Hypothalamus (tissue), 51 donors: ENCODE results near the gene PSAPL1.

Experiments
- DNase-seq, 51 donors: peaks; one replicate each; lab custom pipeline; 2025; lab: John Stamatoyannopoulos, UW

PSAPL1 gene

GRCh38 chr4:7434766-7435150, at the start of gene PSAPL1:
TSS of gene PSAPL1 (minus strand) at chr4:7434930. CDS start at chr4:7434879, 51 bp downstream.
- no peak for DNase-seq

- DNase-seq = no peak
These were observed 46.5 kb upstream of the PSAPL1 start for GRCh38 chr4:7481227-7481626.

- no peak for DNase-seq
These were observed 45.7 kb upstream of the PSAPL1 start for GRCh38 chr4:7480423-7480822.

DNA sequence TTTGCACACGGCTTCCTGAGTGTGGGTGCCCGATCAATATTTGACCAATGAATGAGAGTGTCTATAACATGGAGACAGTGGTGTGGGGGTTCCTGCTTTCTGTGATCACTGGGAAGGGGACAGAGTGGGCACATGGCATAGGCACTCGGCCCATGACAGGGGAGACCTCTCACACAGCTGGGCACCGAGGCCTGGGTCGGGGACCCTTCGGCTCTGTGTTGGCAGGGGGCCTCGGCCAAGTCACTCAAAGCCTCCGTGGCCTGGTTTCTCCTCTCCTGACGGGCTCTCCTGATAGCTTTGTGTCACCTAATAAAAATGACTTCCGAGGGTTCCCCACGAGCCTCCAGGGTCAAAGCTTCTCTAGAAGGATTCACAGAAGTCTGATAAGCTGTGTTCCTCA, 43.9 kb upstream of the PSAPL1 start:
- no peak for DNase-seq

GRCh38 chr4:7477695-7478094, 43.0 kb upstream of the PSAPL1 start:
- DNase-seq = no peak

GRCh38 chr4:7476820-7477219, 42.1 kb upstream of the PSAPL1 start:
- no peak for DNase-seq

GRCh38 chr4:7475207-7475606, 40.5 kb upstream of the PSAPL1 start:
- DNase-seq = no peak

DNA sequence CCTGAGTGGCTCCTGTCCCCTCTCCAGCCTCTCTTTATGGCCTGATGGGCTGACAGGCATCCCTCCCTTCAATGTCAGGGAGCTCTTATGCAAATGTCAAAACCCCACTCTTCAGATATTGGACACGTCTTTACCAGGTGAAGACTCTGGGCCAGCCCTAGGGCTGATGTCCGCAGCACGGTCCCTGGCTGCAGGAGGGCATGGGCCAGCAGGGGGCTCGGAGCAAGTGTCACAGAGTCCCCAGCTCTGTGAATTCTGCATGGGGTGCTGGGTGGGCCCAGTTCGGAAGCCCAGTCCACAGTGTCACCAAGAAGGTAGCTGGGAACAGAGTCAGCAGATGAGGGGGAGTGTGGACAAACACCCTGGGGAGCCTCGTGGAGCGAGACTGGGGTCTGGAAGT, 39.6 kb upstream of the PSAPL1 start:
- no peak for DNase-seq

DNA sequence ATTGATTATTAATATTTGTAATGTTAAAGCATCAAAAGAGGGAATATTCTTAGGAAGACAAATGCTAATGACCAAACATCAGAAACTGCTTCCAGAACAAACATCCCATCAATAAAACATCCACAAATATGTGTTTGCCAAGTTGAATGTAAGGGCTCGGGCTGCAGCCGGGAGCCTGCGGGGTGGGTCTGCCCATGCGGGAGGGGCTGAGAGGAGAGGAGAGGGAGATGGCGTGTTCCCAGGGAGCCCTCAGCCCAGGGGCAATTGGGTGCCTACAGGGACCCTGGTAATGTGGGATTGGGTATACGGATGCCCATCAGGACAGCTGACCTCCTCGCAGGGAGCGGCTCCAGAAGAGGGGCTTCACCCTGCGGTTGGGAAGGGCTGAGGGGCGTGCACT, 38.4 kb upstream of the PSAPL1 start:
- DNase-seq = no peak

GRCh38 chr4:7472442-7473013, 37.8 kb upstream of the PSAPL1 start:
- no peak for DNase-seq

GRCh38 chr4:7470522-7471128, 35.9 kb upstream of the PSAPL1 start:
- DNase-seq = no peak

GRCh38 chr4:7470111-7470510, 35.4 kb upstream of the PSAPL1 start:
- no peak for DNase-seq

- DNase-seq = no peak
These were observed 34.3 kb upstream of the PSAPL1 start for GRCh38 chr4:7469023-7469422.

GRCh38 chr4:7467471-7467870, 32.7 kb upstream of the PSAPL1 start:
- peak in 3 of 51 donors; percentile 10 to 26 (median 25) for DNase-seq

DNA sequence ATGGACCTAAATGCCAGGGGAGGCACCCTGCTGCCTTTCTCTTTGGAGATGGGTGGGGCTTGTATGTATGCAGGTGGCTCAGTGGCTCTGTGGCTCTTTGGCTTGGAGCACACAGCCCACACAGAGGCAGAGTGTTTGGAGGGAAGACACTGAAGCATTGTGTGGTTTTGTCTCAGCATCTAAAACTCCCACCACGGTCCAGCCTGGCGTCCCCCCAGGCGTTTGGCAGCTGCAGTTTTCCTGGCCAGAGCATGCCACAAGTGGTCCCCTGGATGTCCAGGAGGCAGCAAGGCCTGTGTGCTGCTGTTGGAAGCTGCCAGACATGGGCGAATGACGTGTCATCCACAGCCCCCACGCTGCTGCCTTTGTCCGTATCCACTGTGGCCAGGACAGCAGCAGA, 32.2 kb upstream of the PSAPL1 start:
- peak in 40 of 51 donors; percentile 6 to 89 (median 59) for DNase-seq

GRCh38 chr4:7466215-7466614, 31.5 kb upstream of the PSAPL1 start:
- DNase-seq = no peak

- DNase-seq = no peak
These were observed 30.3 kb upstream of the PSAPL1 start for GRCh38 chr4:7465017-7465416.

DNA sequence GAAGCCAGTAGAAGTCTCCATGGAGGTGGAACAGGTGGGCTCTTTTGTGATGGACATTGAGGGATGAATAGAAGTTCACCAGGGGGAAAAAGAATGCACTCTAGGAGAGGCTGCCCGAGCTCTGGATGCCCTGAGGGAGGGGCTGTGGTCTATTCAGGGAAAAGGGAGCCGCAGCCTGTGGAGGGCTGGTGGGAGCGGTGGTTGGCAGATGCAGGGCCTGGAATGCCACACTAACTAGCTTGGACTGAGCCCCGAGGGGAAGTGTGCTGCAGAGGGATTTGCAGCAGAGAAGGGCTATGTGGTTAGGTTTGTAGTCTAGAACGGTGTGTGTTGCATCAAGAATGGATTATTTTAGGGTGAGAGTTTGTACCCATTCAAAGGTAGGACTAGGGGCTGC, 29.5 kb upstream of the PSAPL1 start:
- no peak for DNase-seq

- peak in 4 of 51 donors; percentile 10 to 25 (median 18) for DNase-seq
These were observed 29.0 kb upstream of the PSAPL1 start for GRCh38 chr4:7463566-7464258.

DNA sequence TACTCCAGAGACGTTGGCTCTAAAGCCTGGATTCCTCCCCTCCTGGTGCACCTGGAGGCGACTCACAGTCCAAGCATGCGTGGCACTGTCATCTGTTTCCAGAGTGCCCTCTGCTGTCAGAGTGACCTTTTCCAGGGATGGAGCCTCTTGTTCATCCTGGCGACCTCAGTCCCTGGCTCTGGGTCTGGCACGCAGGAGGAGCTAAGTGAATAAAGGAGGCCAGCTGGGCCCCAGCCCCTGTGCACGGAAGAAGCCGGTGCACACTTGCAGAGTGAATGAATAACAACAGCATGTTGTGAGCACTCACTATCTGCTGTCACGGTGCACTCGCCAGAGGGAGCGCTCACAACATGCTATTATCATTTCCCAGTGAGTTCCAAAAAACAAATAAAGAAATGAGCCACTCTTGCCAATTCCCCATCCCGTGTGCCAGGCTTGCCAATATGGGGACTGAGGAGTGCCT, 27.8 kb upstream of the PSAPL1 start:
- peak in 31 of 51 donors; percentile 7 to 72 (median 48) for DNase-seq

DNA sequence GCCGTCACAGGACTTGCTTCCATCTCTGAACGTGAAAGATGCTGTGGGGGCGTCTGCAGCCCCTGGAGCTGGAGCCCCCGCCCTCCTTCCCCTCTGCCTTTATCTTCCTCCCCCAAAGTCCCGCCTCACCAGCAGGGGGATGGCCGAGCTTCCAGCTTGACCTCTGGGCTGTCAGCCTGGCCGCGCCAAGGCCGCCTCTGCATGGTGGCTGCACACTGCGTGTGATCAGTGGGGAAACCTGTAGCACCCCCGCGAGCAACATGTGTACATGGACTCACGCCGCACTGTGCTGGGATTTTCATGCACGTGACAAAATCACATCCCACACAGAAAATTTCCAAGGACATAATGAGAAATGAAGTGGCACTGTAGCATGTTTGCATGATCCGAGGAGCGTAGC, 26.5 kb upstream of the PSAPL1 start:
- no peak for DNase-seq

- peak in 2 of 51 donors; percentile 10 to 14 for DNase-seq
These were observed 25.8 kb upstream of the PSAPL1 start for GRCh38 chr4:7460566-7460965.
